Activated T-cell treated with anti-CD3 and anti-CD28 coated beads, Interleukin-2, amount 50 U/mL, for 24 hours (primary cell): Measurements from ENCODE around the gene GOPC.

Source experiments
- DNase-seq: peaks from one replicate; pipeline ENCODE4 v3.0.0-alpha.2; 2020
- H3K27ac Mint-ChIP-seq: 2 replicates; pipeline ENCODE4 v1.8.0; 2020; ENCODE audit warnings: mild to moderate bottlenecking, mixed read lengths
- H3K27me3 Mint-ChIP-seq: 2 replicates; pipeline ENCODE4 v1.8.0; 2020; ENCODE audit warnings: mixed read lengths
- H3K36me3 Mint-ChIP-seq: 2 replicates; pipeline ENCODE4 v1.8.0; 2020; ENCODE audit warnings: low read depth, mixed read lengths
- H3K4me1 Mint-ChIP-seq: 2 replicates; pipeline ENCODE4 v1.8.0; 2020; ENCODE audit warnings: low read depth, mixed read lengths
- H3K4me3 Mint-ChIP-seq: 2 replicates; pipeline ENCODE4 v1.8.0; 2020; ENCODE audit warnings: mild to moderate bottlenecking, moderate library complexity, mixed read lengths
- H3K9me3 Mint-ChIP-seq: 2 replicates; pipeline ENCODE4 v1.8.0; 2020; ENCODE audit warnings: mixed read lengths

The GOPC gene

GRCh38 chr6:117605169-117605826 lies 3.0 kb upstream of the GOPC start:
- Mint-ChIP-seq H3K9me3 (no peaks in the 10 kb centered on the region), H3K4me3 (no peak overlapping the region), H3K4me1 (peaks cover 21% of the 10 kb centered on the region), H3K27ac (no peak overlapping the region), H3K27me3 (peaks cover 16% of the 10 kb centered on the region), H3K36me3 (peaks cover 13% of the 10 kb centered on the region)
- DNase-seq = no peak

- peaks cover 31% of the 10 kb centered on the region for H3K4me1 Mint-ChIP-seq
- H3K27me3 Mint-ChIP-seq = peaks cover 8% of the 10 kb centered on the region
- no peak overlapping the region for H3K4me3 Mint-ChIP-seq
- DNase-seq = no peak
- peaks cover 25% of the 10 kb centered on the region for H3K36me3 Mint-ChIP-seq
- no peaks in the 10 kb centered on the region for H3K9me3 Mint-ChIP-seq
- H3K27ac Mint-ChIP-seq = no peak overlapping the region
Measured at GRCh38 chr6:117603821-117604220, 1.5 kb upstream of the GOPC start.

GRCh38 chr6:117602899-117603588 lies 733 bp upstream of the GOPC start:
- peak overlapping the region; percentile 99 for H3K4me3 Mint-ChIP-seq
- DNase-seq = no peak
- peak overlapping the region; percentile 98 for H3K27ac Mint-ChIP-seq
- peaks cover 32% of the 10 kb centered on the region for H3K36me3 Mint-ChIP-seq
- H3K9me3 Mint-ChIP-seq = no peaks in the 10 kb centered on the region
- H3K4me1 Mint-ChIP-seq = peaks cover 36% of the 10 kb centered on the region
- H3K27me3 Mint-ChIP-seq = peaks cover 4% of the 10 kb centered on the region

GRCh38 chr6:117601811-117602150 lies 530 bp downstream of the GOPC start:
- H3K36me3 Mint-ChIP-seq = peaks cover 44% of the 10 kb centered on the region
- peaks cover 4% of the 10 kb centered on the region for H3K9me3 Mint-ChIP-seq
- H3K4me1 Mint-ChIP-seq = peaks cover 43% of the 10 kb centered on the region
- H3K27me3 Mint-ChIP-seq = no peaks in the 10 kb centered on the region
- no peak for DNase-seq
- H3K27ac Mint-ChIP-seq = peak overlapping the region; percentile 98
- peak overlapping the region; percentile 99 for H3K4me3 Mint-ChIP-seq

- no peak for DNase-seq
- peaks cover 60% of the 10 kb centered on the region for H3K36me3 Mint-ChIP-seq
- H3K9me3 Mint-ChIP-seq = peaks cover 4% of the 10 kb centered on the region
- H3K4me3 Mint-ChIP-seq = peak overlapping the region; percentile 99
- peak overlapping the region; percentile 58 for H3K27ac Mint-ChIP-seq
- H3K27me3 Mint-ChIP-seq = no peaks in the 10 kb centered on the region
- peaks cover 57% of the 10 kb centered on the region for H3K4me1 Mint-ChIP-seq
Measured at GRCh38 chr6:117600008-117600743, 2.1 kb downstream of the GOPC start.

GRCh38 chr6:117597755-117598154 lies 4.6 kb downstream of the GOPC start:
- Mint-ChIP-seq H3K9me3 (peaks cover 4% of the 10 kb centered on the region), H3K4me1 (peaks cover 50% of the 10 kb centered on the region), H3K27ac (no peak overlapping the region), H3K4me3 (no peak overlapping the region), H3K36me3 (peaks cover 61% of the 10 kb centered on the region), H3K27me3 (no peaks in the 10 kb centered on the region)
- no peak for DNase-seq

GRCh38 chr6:117595099-117595923 lies 7.0 kb downstream of the GOPC start:
- H3K36me3 Mint-ChIP-seq = peaks cover 63% of the 10 kb centered on the region
- H3K27ac Mint-ChIP-seq = no peak overlapping the region
- no peak for DNase-seq
- peaks cover 51% of the 10 kb centered on the region for H3K4me1 Mint-ChIP-seq
- no peak overlapping the region for H3K4me3 Mint-ChIP-seq
- H3K27me3 Mint-ChIP-seq = no peaks in the 10 kb centered on the region
- peaks cover 4% of the 10 kb centered on the region for H3K9me3 Mint-ChIP-seq

GRCh38 chr6:117592983-117593759 lies 9.1 kb downstream of the GOPC start:
- Mint-ChIP-seq H3K4me1 (peaks cover 40% of the 10 kb centered on the region), H3K9me3 (peaks cover 4% of the 10 kb centered on the region)

GRCh38 chr6:117591405-117591804 lies 10.9 kb downstream of the GOPC start:
- H3K36me3 Mint-ChIP-seq = peaks cover 55% of the 10 kb centered on the region
- DNase-seq = no peak
- H3K9me3 Mint-ChIP-seq = no peaks in the 10 kb centered on the region
- peaks cover 38% of the 10 kb centered on the region for H3K4me1 Mint-ChIP-seq
- no peaks in the 10 kb centered on the region for H3K27me3 Mint-ChIP-seq
- no peak overlapping the region for H3K27ac Mint-ChIP-seq
- H3K4me3 Mint-ChIP-seq = no peak overlapping the region

More at GRCh38 chr6:117592983-117593759, 9.1 kb downstream of the GOPC start:
- DNase-seq = no peak
- H3K27ac Mint-ChIP-seq = no peak overlapping the region
- no peaks in the 10 kb centered on the region for H3K27me3 Mint-ChIP-seq
- H3K36me3 Mint-ChIP-seq = peaks cover 61% of the 10 kb centered on the region
- H3K4me3 Mint-ChIP-seq = no peak overlapping the region

- no peak overlapping the region for H3K27ac Mint-ChIP-seq
- no peaks in the 10 kb centered on the region for H3K9me3 Mint-ChIP-seq
- DNase-seq = no peak
- peaks cover 49% of the 10 kb centered on the region for H3K36me3 Mint-ChIP-seq
- H3K4me3 Mint-ChIP-seq = no peak overlapping the region
- peaks cover 31% of the 10 kb centered on the region for H3K4me1 Mint-ChIP-seq
- no peaks in the 10 kb centered on the region for H3K27me3 Mint-ChIP-seq
Measured at GRCh38 chr6:117590447-117590846, 11.9 kb downstream of the GOPC start.

- Mint-ChIP-seq H3K4me1 (peaks cover 50% of the 10 kb centered on the region), H3K4me3 (no peak overlapping the region), H3K9me3 (no peaks in the 10 kb centered on the region), H3K27ac (no peak overlapping the region), H3K27me3 (no peaks in the 10 kb centered on the region), H3K36me3 (peaks cover 63% of the 10 kb centered on the region)
- DNase-seq = no peak
Measured at GRCh38 chr6:117585647-117586046, 16.7 kb downstream of the GOPC start.

GRCh38 chr6:117574198-117574597 lies 28.1 kb downstream of the GOPC start:
- H3K4me3 Mint-ChIP-seq = no peak overlapping the region
- no peaks in the 10 kb centered on the region for H3K9me3 Mint-ChIP-seq
- peaks cover 73% of the 10 kb centered on the region for H3K36me3 Mint-ChIP-seq
- no peak for DNase-seq
- H3K27ac Mint-ChIP-seq = no peak overlapping the region
- peaks cover 9% of the 10 kb centered on the region for H3K4me1 Mint-ChIP-seq
- H3K27me3 Mint-ChIP-seq = no peaks in the 10 kb centered on the region

GRCh38 chr6:117573006-117573680 lies 29.2 kb downstream of the GOPC start:
- DNase-seq = no peak
- H3K27me3 Mint-ChIP-seq = no peaks in the 10 kb centered on the region
- no peaks in the 10 kb centered on the region for H3K9me3 Mint-ChIP-seq
- peaks cover 16% of the 10 kb centered on the region for H3K4me1 Mint-ChIP-seq
- no peak overlapping the region for H3K27ac Mint-ChIP-seq
- no peak overlapping the region for H3K4me3 Mint-ChIP-seq
- peaks cover 76% of the 10 kb centered on the region for H3K36me3 Mint-ChIP-seq
